KBM-7 (cell line): ENCODE measurements around the gene POGLUT3.

Experiments used
- DNase-seq: peaks from one replicate; pipeline ENCODE4 v3.0.0-alpha.2; 2015
- in situ Hi-C: fragments of 300-500 bp; cut with MboI; formaldehyde crosslinking; loops from 2 replicates; pipeline ENCODE4 v1.14.3; 2020; ENCODE audit warnings: low sequenced_read_pairs, low pct_unique_long_range_greater_than_20kb, mixed read lengths

The POGLUT3 gene

DNA sequence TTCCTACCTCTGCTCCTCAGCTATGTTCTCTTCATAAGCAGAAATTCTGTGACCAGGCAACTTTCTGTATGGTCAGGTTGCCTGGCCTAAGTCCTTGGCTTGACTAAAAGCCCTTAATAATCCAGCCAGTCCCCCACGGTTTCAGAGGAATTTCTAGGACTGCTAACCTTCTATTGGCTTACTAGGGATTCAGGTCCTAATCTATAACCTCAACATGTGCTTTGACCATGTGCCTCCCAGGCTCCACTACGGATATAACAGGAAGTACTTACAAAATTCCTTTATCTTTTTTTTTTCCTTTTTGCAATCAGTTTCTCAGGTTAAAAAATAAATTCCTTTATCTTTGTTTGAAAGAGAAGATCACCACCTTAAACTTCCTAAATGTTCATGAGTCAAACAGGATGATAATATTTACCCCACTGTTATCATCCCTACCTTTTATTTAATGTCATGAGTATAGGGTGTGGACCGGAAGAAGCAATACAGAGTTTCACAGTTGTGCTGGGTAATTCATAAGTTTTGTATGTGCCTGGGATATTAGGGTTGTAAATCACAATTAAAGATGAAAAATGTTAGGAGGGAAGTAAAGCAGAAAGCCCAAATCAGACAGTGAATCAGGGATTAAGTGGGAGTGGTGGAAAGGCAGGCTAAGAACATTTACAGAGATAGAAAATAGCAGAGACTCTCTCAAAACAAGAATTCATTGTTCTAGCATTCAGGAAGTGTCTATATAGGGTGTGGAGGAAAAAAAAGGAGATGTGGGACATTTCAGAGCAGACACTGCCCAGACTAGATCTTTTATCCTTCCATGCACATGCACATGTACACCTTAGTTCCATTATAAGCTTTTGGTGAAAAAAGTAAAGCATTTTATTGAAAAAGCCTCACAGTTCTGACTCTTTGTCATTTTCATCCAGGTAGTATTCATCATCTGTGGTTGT lies 10.7 kb upstream of the POGLUT3 start:
- in situ Hi-C loops, result no loop called here
- no peak for DNase-seq

DNA sequence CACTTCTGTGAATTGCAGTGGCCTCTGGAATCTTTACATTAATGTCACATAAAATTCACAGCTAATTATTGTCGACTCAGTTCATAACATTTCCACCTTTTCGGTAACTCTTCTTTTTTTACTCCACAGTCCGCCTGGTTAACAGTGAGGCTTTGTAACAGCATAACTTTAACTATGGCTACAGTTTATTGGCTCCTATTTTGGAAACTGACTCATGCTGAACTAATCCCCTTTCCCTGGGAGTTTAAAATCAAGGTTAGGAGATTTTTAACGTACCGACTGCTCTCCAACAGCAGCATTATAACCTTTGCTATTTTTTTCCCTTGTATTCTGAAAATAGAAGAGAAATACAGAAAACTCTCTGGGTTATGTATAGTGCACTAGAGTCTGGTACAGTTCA lies 3.2 kb upstream of the POGLUT3 start:
- no peak for DNase-seq
- in situ Hi-C loops, result no loop called here

DNA sequence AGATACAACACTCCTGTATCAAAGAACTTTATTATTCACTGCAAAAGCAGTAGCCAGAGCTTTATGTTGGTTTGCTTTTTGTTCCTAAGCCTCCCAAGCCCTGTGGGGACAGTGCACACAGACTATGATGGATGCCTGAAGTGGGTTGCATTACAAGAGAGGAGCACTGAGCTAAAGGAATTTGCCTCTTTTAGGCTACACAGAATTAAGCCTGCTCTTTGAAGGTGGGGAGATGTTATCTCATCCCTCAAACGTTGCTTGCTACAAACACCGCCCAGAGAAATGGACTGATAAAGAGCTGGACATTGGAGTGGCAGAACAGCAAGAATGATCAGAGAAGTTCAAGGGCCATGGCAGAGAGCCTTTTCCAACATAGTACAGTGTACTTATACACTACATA lies 2.5 kb upstream of the POGLUT3 start:
- in situ Hi-C loops, result no loop called here

DNA sequence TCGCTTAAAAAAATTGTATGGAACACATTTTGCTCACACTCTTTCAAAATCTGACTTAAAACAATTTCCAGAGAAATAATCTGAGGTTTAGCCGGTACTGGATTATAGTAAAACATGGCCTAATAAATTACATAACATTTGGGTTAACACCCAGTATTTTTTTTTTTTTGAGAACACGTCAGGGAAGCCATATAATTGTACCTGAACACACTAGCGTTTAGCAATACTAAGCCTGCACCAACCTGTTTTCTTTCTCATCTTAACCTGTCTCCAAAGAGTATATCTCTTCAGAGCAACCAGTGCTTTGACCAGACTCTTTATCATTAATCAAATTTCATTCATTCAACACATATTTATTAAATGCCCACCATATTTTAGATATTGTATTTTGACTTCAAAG lies 2.0 kb upstream of the POGLUT3 start:
- in situ Hi-C loops, result no loop called here

More for the DNA sequence above, 2.5 kb upstream of the POGLUT3 start:
- DNase-seq, result no peak

DNA sequence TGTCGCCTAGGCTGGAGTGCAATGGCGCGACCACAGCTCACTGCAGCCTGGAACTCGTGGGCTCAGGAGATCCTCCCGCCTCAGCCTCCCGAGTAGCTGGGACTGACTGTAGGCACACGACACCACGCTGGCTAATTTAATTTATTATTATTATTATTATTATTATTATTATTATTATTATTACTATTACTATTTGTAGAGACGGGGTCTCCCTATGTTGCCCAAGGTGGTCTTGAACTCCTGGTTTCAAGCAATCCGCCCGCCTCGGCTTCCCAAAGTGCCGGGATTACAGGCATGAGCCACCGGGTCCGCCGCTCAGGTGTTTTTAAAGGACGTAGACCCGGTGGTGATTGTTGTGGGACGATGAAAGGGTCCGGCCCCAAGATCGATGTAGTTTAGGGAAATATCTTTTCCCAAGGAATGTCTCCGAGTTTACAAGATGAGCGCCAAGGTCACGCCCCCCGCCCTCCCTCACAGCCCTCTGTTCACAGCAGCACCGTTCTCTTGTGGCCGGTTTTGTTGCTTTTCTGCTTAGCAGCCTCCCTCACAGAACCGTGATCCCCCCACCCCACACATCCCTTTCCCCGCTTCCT lies 728 bp upstream of the POGLUT3 start:
- no peak for DNase-seq
- in situ Hi-C loops, result no loop called here

More for the DNA sequence above, 2.0 kb upstream of the POGLUT3 start:
- no peak for DNase-seq

DNA sequence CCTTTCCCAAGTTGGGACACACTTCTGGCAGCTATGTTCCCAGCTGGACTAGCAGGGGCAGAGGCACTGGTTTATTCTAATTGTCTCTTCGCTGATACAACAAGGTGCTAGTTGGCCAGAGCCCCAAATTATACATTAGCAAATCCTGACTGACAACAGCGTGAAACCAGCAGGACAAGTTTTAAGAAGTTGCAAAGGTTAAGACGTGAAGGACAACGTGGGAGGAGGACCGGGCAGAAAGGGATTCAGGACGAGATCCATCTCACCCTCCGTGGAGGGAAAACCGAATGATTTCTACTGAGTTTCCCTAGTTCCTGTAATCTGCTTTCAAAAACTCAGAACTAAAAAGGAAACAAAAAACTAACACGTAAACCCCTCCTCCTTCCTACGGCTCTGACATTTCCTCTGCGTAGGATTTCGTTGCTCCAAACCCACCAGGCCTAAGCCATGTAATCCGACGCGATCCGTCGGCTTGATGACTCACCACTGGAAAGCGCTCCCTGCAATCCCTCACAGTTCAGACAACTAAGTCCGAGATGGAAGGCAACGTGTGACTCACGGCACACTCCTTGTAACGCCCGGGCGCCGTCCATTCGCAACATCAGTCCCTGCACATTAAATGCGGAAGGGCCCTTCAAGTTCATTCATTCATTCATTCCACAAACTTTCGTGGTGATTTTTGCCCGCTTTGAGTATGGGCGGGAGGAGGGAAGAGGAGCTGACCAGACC lies 703 bp downstream of the POGLUT3 start:
- in situ Hi-C loops, result no loop called here
- DNase-seq, result peak; percentile 94

DNA sequence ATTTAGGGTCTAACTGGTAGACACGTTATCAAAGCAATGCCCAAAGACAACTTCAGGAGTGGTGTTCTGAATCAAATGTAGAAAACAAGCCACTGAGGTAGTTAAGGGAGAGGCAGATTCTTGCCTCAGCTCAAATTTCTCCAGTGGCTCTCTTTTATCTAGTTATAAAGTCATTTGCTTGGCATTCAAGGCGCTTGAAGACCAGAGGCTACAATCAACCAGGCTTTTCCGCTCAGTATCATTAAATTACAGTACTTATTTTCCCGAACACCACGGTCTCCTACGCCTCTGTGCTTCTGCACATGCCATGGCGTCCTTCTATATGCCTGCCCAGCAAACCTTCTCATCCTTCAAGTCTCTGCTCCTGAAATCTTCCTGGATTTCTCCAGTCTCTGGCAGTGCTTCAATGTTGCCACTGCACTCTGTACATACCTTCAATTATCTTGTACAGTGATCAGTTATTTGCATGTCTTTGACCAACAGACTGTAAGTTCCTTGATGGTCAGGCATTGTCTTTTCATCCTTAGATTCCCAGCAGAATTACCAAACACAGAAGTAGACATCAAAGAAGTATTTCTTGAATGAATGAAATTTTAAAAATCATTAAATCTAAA lies 1.4 kb downstream of the POGLUT3 start:
- in situ Hi-C loops, result no loop called here
- peak; percentile 8 for DNase-seq

DNA sequence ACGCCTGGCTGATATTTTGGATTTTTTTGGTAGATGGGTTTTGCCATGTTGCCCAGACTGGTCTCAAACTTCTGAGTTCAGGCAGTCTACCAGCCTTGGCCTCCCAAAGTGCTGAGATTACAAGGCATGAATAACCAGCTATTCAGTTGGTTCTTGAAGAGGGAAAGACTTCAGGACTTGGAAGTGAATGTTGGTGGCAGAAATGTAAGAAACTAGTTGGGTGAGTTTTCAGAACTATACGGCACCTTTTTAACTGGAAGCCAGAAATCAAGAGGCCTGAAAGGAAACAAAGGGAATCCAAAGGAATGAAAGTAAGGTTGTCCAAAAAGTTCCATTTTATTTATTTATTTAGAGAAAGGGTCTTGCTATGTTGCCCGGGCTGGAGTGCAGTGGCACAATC lies 2.9 kb downstream of the POGLUT3 start:
- no peak for DNase-seq
- in situ Hi-C loops, result no loop called here

DNA sequence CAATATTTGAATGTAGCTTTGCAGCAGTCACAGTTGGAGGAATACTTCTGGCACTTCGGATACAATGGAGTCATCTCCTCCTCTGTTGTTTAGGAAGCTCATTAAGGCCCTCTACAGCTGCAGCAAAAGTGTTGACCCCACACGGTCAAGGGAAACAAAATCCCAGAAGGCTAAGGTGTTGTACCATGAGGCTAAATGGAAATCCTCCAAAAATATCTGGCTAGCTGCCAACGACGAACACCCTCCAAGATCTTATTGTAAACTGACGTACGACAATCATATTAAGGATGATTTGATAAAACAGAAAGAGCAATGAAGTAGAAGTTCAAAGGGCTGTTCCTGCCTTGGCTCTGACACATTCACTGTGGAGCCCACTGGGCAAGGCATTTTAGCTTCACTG lies 4.0 kb downstream of the POGLUT3 start:
- DNase-seq, result no peak
- in situ Hi-C loops, result no loop called here

DNA sequence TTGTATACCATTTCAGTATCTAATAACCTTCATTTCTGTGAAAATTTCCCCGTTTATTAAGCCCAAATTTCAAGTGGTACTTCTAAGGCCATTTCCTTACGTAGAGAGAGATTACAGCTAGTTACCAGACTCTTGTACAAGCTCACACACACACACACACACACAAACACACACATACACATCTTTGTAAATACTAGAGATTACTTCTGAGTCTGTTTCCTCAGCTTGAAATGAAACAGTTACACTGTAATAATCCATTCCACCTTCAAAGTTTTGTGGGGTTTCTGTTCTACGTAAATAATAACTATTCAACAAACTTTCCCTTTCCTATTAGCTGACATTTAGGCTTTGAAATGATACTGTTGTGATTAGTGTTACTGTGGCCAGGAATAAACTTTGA lies 6.2 kb downstream of the POGLUT3 start:
- no peak for DNase-seq
- in situ Hi-C loops, result no loop called here

DNA sequence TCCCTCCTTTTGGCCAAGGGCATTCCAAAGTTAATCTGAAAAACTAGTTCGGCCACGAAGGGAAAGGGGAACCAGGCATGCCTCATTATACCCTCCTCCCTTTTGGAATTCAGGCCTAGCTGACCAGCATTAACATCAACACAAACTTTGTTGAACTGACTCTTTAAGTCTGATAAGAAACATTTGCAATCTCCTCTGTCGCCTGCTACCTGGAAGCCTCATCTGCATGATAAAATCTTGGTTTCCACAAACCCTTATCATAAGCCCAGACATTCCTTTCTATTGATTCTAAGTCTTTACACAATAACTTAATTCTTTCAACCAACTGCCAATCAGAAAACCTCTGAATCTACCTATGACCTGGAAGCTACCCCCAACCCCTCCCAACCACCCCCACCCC lies 11.4 kb downstream of the POGLUT3 start:
- in situ Hi-C loops, result no loop called here
- no peak for DNase-seq

DNA sequence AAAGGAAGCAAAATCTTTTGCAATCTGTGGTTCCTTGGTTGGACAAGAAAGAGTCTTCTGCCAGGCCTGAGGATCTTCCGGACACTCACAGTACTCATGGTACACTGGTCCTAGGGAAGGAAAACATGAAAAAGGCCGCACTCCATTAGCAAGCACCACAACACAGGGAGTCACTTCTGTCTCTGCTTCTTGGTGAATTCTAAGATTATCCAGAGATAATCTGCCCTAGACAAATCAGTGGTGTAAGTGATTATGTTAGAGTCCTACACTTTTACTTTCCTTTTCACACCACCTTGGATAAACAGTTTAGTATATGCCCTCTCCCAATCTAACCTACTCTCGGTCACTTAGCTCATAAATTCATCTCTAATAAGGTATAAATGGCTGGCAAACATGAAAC lies 11.9 kb downstream of the POGLUT3 start:
- no peak for DNase-seq
- in situ Hi-C loops, result no loop called here

DNA sequence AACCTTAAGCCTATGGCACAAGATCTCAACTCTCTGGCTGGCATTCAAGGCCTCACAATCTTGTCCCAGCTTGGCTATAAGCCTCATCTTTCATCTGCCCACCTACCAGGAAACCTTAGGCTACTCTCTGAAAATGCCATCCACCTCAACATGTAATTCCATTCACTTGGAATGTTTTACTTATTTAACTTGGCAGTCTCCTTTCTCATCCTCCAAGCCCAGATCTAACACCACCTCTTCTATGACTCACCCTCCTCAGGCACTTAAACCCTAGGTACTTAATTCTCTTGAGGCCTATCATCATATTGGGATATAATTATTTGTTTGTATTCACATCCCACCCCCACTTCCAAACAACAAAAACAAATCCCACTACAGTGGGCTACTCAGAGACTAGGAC lies 15.0 kb downstream of the POGLUT3 start:
- in situ Hi-C loops, result no loop called here
- no peak for DNase-seq

DNA sequence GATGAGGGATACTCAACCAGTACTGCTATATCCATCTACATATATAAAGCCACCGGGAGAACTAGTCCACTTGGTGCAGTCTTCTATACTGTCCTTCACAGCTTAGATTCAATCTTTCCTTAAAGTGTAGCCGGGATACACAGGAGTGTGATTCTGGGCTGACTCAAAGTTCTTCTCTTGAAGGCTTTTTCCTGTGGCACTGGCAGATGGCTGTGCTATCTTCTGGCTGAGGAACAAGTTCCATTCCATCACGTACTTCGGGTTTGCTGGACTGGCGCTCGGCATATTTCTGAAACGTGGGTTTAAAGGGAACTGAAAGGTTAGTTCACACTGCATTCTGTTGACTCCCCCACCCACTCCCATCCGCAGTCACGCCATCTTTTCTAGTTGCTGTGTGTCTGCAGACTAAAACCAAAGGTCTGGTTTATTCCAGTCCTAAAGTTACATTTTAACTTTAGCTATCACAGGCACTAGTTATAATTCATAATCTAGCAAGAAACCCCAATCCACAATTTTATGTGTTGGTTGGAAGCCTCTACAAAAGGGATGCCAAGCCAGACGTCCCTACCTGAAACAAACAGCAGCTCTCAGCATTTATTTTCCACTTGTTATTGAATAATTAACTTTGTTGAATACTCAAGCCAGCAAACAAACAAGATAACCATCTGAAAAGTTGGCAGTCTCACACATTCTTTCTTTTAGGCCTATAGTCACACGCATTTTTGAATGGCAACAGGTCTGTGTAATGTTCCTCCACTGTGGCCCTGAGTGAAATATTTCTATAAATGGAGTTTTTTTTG lies 23.3 kb downstream of the POGLUT3 start:
- in situ Hi-C loops, result no loop called here
- no peak for DNase-seq

DNA sequence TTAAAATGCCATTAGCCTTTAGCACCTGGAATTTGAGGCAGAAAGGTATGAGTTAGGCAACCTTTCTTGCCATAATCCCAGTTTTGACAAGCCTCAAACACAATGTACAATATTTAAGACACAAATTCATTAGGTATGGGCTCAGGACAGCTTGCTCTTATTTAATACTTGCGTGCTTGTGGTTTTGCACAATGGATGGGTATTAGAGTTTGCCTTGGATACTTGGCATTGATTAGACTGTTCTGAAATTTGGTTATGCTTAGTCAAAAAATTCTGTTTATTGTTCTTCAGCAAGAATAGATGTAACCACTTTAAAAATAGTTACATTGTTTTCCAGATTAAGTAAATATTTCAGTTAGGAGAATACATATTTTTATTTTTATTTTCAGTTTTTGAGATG lies 25.5 kb downstream of the POGLUT3 start:
- in situ Hi-C loops, result no loop called here
- no peak for DNase-seq

DNA sequence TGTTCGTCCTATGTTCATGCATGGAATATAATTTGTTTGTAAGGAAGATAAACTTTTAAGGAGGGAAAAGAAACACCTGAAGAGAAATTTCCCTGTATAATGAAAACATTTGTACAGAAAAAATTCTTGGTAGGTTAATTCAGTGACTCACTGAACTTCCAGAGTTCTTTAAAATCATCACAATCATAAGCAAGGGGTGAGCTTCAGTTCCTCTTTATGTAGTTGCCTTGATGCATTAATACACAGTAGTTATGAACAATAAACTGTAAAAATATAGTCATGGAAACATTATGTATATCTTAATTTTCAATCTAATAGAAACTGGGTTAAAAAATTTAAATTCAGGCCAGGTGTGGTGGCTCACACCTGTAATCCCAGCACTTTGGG lies 29.7 kb downstream of the POGLUT3 start:
- in situ Hi-C loops, result no loop called here
- DNase-seq, result no peak

DNA sequence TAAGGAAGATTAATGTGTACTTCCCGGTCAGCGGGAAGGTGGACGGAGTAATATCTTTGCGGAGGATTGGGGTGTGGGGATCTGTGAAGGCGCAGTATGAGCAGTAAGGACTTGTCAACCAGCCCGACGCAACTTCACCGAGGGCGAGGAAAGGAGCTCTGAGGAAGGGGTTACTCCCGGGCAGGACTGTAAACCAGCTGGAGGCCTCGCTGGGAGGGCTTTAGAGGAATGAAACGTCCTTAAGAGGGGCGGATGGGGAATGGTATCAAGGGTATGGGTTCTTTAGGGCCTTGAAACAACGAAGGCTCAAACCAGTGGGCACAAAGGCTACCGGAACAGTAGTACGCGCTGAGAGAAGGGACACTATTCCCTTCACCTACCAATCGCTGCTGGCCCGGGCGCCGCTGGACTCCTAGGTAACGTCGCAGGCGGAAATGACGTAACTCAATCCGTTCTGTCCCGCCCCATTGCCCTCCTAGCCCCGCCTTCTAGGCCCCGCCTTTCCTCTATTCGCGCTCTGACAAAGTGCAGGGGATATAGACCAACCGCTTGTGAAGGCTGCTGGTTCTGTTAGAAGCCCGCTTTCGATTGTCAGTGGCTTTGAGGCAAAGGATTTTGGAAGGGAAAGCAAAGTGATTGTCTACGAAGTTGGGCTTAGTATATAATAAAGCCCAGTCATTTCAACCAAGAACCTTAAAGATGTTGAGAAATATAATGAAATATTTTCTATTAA lies 30.9 kb downstream of the POGLUT3 start, which contains the start of gene C11orf65:
Gene C11orf65 (minus strand): TSS at position 439 of the 733 bp plus-strand sequence. CDS start 5,970 bp downstream, outside the sequence.
- in situ Hi-C loops, result no loop called here
- DNase-seq, result peak; percentile 98

DNA sequence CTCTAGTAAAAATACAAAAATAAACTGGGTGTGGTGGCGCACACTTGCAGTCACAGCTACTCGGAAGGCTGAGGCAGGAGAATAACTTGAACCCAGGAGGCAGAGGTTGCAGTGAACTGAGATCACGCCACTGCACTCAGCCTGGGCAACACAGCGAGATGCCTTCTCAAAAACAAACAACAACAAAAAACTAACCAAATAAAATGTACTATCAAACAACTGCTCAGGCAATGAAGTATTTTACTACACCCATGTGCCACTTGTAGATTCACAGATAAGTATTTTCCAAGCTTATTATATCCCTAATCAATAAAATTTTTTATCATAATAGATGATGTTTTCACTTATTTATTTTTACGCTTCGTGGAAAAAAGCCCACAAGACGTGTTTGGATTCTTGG lies 31.8 kb downstream of the POGLUT3 start:
- in situ Hi-C loops, result no loop called here
- DNase-seq, result peak; percentile 12
